ENCODE measurements around the gene NDST1. TPM values are rescaled to one million over a fixed set of nuclear protein-coding genes. Genes with fewer than 3 reads are reported as not detected.

NDST1 gene
- total and polyA plus RNA-seq, 2 of the 8 experiments (the other 6 are each of a cell fraction or from before 2014, with no cell fraction given) = 27.0 to 72.0 TPM

DNA sequence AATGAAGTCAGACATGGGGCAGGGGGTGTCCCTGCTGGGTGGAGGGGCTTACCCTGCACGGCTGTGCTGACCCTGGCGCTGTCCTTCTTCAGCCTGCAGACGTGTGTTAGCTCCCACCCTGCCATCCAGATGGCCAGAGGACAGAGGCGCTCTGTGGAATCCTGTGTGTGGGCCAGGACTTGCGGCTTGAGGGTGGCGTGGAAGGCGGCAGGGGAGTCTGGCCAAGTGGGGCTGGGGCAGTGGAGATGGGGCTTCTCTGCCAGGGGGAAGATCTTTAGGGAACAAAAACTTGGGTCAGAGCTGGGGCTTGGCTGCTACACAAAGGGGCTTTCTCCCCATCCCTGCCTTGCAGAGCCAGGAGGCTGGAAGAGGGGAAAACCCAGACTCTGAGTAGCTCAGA lies 86.1 kb downstream of the NDST1 start:
- no peak for FAIRE-seq

More for the DNA sequence above, 86.1 kb downstream of the NDST1 start:
- Histone ChIP-seq H3K56ac (replicated peaks; ENCODE audit: insufficient read length, low read depth, low read length) (no peak overlapping the region), H2AFZ (ENCODE audit: low read length) (no peak overlapping the region), H3K79me1 (ENCODE audit: low read depth, low read length) (no peaks in the 10 kb centered on the region), H2BK12ac (ENCODE audit: low read depth, low read length) (no peak overlapping the region), H2BK15ac (ENCODE audit: low read length) (no peak overlapping the region), H4K5ac (ENCODE audit: insufficient read length, low read depth, low read length) (no peak overlapping the region), H4K8ac (ENCODE audit: extremely low read depth, insufficient read depth, low read length) (no peak overlapping the region; the same call in 1 of the 2 replicates), H3K79me2 (ENCODE audit: control insufficient read depth in 1 of 2, insufficient read depth in 2 of 2, low read length in 2 of 2) (no peaks in the 10 kb centered on the region), H2BK20ac (ENCODE audit: low read length) (no peak overlapping the region), H3K23me2 (ENCODE audit: low read depth, low read length) (no peaks in the 10 kb centered on the region), H3K9me3 (ENCODE audit: insufficient read depth in 2 of 2, low read depth in 1 of 2, low read length in 1 of 2) (no peaks in the 10 kb centered on the region), H4K91ac (replicated peaks; ENCODE audit: insufficient read length, low read length) (no peak overlapping the region), H3K27ac (ENCODE audit: low read depth, low read length) (no peak overlapping the region), H3K36me3 (ENCODE audit: control insufficient read depth in 2 of 4, insufficient read depth in 4 of 4, low read length in 3 of 4) (no peaks in the 10 kb centered on the region), H2BK120ac (replicated peaks; ENCODE audit: low read depth, low read length) (no peak overlapping the region), H3K4me2 (ENCODE audit: insufficient read depth in 1 of 2, low read depth in 2 of 2, low read length in 2 of 2) (no peak overlapping the region), H4K20me1 (replicated peaks in 1 of 2; ENCODE audit: control insufficient read depth in 1 of 2, insufficient read depth in 2 of 2, low read length in 2 of 2) (no peaks in the 10 kb centered on the region), H3K23ac (ENCODE audit: insufficient read length) (no peak overlapping the region), H3K27me3 (replicated peaks in 1 of 4; ENCODE audit: control insufficient read depth in 3 of 4, extremely low read depth in 1 of 4, insufficient read depth in 3 of 4, low read length in 3 of 4) (no peaks in the 10 kb centered on the region), H3K4me1 (replicated peaks in 1 of 4; ENCODE audit: control insufficient read depth in 3 of 4, insufficient read depth in 4 of 4, low read length in 3 of 4) (peaks cover 0 to 7% (median 5%) of the 10 kb centered on the region in 4 experiments; a peak in 6 of 7 replicates), H3K14ac (ENCODE audit: insufficient read length) (no peak overlapping the region), H2AK5ac (ENCODE audit: low read depth, low read length) (no peak overlapping the region), H3K18ac (ENCODE audit: extremely low read depth, low read length) (no peak overlapping the region), H3K4ac (replicated peaks; ENCODE audit: insufficient read length, low read depth, low read length) (no peak overlapping the region), H3K4me3 (ENCODE audit: extremely low read depth in 1 of 4, insufficient read depth in 2 of 4, low read depth in 3 of 4, low read length in 4 of 4) (no peak overlapping the region), H3K9ac (replicated peaks in 1 of 4; ENCODE audit: extremely low read depth in 1 of 4, low read depth in 3 of 4, low read length in 3 of 4) (no peak overlapping the region), H2BK5ac (ENCODE audit: low read depth, low read length) (no peak overlapping the region)
- DNase-seq (ENCODE audit: low read depth in 1 of 2, low spot score in 2 of 2) = no peak
- CTCF ChIA-PET (ENCODE audit: partially characterized antibody) = interaction anchor here (0.7 to 6.3 kb wide), 8 partner anchors 10 to 81 kb away, joined by 3 to 39 read pairs (median 5); no protein-coding TSS in a partner anchor
- POLR2A ChIA-PET (ENCODE audit: partially characterized antibody) = interaction anchor here (0.7 to 1.4 kb wide), 2 partner anchors 9 to 144 kb away, joined by 3 read pairs; no protein-coding TSS in a partner anchor
- no peak for TF ChIP-seq ZNF274 (IDR thresholded peaks at IDR 0.05; ENCODE audit: borderline replicate concordance, extremely low read depth, low read length)
- TF ChIP-seq POLR2AphosphoS5 (IDR thresholded peaks at IDR 0.05; ENCODE audit: low read depth, low read length) = no peak
- no peak for TF ChIP-seq BACH1 (IDR thresholded peaks at IDR 0.05; ENCODE audit: low read length)
- no peak for TF ChIP-seq SP2 (IDR thresholded peaks at IDR 0.05; ENCODE audit: low read length)
- TF ChIP-seq BCL11A (IDR thresholded peaks at IDR 0.05; ENCODE audit: low read depth in 2 of 2, low read length in 2 of 2) = no peak
- TF ChIP-seq TBP (IDR thresholded peaks at IDR 0.05; ENCODE audit: low read depth, low read length) = no peak
- no peak for TF ChIP-seq ATF2 (IDR thresholded peaks at IDR 0.05; ENCODE audit: low read length)
- TF ChIP-seq MAFK (IDR thresholded peaks at IDR 0.05; ENCODE audit: low read depth, low read length) = no peak
- WGBS, 2 experiments (ENCODE audit: extremely low coverage in 1 of 2, insufficient coverage in 1 of 2, insufficient read length in 1 of 2, insufficient replicate concordance in 2 of 2, low coverage in 1 of 2, low lambda C conversion rate in 2 of 2, missing lambda C conversion rate in 1 of 2) = 81% methylated on average over 7 of the region's 7 CpGs; no CpG with 5 or more reads in 1 of the 2 experiments
